HEK293 (cell line): ENCODE results near the gene DCTN3.

ENCODE experiments used
- KLF8 ChIP-seq: fragments of 450-650 bp; formaldehyde crosslinking; IDR thresholded peaks from 2 replicates; pipeline ENCODE4 v1.5.1; 2016; ENCODE audit warnings: missing biosample characterization, missing genetic modification characterization
- TF ChIP-seq, protein P1 (sequence below): fragments of 450-650 bp; formaldehyde crosslinking; IDR thresholded peaks from 2 replicates; pipeline ENCODE4 v1.5.1; 2016; ENCODE audit warnings: missing biosample characterization, missing genetic modification characterization

DNA sequence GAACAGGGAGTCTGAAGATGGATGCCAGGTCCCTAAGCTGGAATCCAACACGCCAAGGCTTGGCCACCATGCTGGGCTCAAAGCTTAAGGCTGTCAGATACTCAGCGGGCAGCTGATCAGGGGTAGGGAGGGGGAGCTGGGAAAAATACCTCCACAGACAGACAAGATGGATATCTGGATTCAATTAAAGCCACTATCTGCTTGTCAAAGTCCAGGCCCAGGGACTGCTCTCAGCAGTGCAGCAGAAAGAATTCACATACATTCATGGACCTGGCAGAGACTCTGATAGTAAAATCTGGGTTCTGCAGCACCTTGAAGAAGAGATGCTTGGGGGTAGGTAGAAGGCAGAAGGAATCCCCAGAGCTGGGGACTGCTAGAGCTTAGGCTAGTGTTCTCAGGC is 5.2 kb downstream of the DCTN3 start:
- TF ChIP-seq KLF8, result no peak
- TF ChIP-seq, protein P1, sequence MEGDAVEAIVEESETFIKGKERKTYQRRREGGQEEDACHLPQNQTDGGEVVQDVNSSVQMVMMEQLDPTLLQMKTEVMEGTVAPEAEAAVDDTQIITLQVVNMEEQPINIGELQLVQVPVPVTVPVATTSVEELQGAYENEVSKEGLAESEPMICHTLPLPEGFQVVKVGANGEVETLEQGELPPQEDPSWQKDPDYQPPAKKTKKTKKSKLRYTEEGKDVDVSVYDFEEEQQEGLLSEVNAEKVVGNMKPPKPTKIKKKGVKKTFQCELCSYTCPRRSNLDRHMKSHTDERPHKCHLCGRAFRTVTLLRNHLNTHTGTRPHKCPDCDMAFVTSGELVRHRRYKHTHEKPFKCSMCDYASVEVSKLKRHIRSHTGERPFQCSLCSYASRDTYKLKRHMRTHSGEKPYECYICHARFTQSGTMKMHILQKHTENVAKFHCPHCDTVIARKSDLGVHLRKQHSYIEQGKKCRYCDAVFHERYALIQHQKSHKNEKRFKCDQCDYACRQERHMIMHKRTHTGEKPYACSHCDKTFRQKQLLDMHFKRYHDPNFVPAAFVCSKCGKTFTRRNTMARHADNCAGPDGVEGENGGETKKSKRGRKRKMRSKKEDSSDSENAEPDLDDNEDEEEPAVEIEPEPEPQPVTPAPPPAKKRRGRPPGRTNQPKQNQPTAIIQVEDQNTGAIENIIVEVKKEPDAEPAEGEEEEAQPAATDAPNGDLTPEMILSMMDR (tag by site-specific recombination), result no peak
